Measurements from ENCODE around the gene PTPN4. TPM values are rescaled to one million over a fixed set of nuclear protein-coding genes. Genes with fewer than 3 reads are reported as not detected.
A peak's percentile ranks its signal among the peaks of the same experiment; 100 is the strongest.

Gene PTPN4
- total and polyA plus RNA-seq, 3 donors from 2014 or later = 19.7 to 80.5 (median 58.5) TPM

- WGBS, 2 donors = 72 to 79% methylated on average over 8 of the region's 8 CpGs
- no peaks in the 10 kb centered on the region for H3K36me3 ChIP-seq (ENCODE audit: low read depth, missing control alignments)
- intact Hi-C loops (cut with DNase I; ENCODE audit: low total_unique reads) = no loop called here
Observed at GRCh38 chr2:119730671-119731177, 29.0 kb upstream of the PTPN4 start.

GRCh38 chr2:119731983-119732382, 27.7 kb upstream of the PTPN4 start:
- 61 to 82% methylated on average over 10 to 11 of the region's 11 CpGs for WGBS, 2 donors
- TF ChIP-seq POLR2A (IDR thresholded peaks at IDR 0.05) (no peak), CTCF (IDR thresholded peaks at IDR 0.05) (no peak)
- H3K27me3 ChIP-seq = no peaks in the 10 kb centered on the region
- DNase-seq = peak; percentile 59
- intact Hi-C loops (cut with DNase I; ENCODE audit: low total_unique reads) = no loop called here
- no peak overlapping the region for H3K4me3 ChIP-seq
- no peaks in the 10 kb centered on the region for H3K9me3 ChIP-seq
- H3K4me1 ChIP-seq = peaks cover 22% of the 10 kb centered on the region
- peak overlapping the region; percentile 39 to 64 for H3K27ac ChIP-seq
- no peaks in the 10 kb centered on the region for H3K36me3 ChIP-seq (ENCODE audit: low read depth, missing control alignments)

More at GRCh38 chr2:119730671-119731177, 29.0 kb upstream of the PTPN4 start:
- no peaks in the 10 kb centered on the region for H3K9me3 ChIP-seq
- H3K27me3 ChIP-seq = no peaks in the 10 kb centered on the region
- no peak for DNase-seq
- H3K27ac ChIP-seq = peak overlapping the region in 1 of 2 donors; percentile 64
- no peak for TF ChIP-seq CTCF (IDR thresholded peaks at IDR 0.05)
- no peak for TF ChIP-seq POLR2A (IDR thresholded peaks at IDR 0.05)
- H3K4me1 ChIP-seq = peaks cover 17% of the 10 kb centered on the region
- H3K4me3 ChIP-seq = no peak overlapping the region

DNA sequence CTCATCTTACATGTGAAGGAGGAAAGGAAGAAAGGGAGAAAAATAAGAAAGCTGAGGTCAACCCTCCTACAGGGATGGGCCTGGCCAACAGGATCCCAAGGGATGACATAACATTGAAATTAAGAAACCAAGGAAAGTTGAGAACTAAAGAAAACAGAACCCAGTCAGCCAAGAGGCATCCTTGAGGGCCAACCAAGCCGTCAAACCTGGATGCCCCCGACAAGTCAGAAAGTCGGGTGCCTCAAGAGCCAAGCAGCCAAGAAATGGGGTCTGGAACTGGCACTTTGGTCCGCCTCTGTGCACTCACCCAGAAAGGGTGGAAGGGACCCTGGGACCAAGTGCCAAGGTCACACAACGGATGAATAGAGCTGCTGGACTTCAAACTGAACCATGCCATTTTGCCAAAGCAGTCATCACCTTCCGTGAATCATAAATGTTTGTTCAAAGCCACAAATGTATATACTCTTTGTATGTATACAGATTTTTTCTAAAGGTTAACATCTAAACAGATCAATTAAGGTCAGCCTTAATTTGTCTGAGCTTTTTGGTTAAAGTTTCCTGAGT, 27.0 kb upstream of the PTPN4 start:
- 90 to 93% methylated on average over 6 of the region's 6 CpGs for WGBS, 2 donors
- TF ChIP-seq CTCF (IDR thresholded peaks at IDR 0.05) = no peak
- TF ChIP-seq POLR2A (IDR thresholded peaks at IDR 0.05) = no peak
- no peaks in the 10 kb centered on the region for H3K9me3 ChIP-seq
- H3K4me1 ChIP-seq = peaks cover 22% of the 10 kb centered on the region
- H3K27me3 ChIP-seq = no peaks in the 10 kb centered on the region
- no peak for DNase-seq
- H3K4me3 ChIP-seq = no peak overlapping the region
- no peaks in the 10 kb centered on the region for H3K36me3 ChIP-seq (ENCODE audit: low read depth, missing control alignments)
- intact Hi-C loops (cut with DNase I; ENCODE audit: low total_unique reads) = no loop called here
- peak overlapping the region; percentile 39 to 64 for H3K27ac ChIP-seq

DNA sequence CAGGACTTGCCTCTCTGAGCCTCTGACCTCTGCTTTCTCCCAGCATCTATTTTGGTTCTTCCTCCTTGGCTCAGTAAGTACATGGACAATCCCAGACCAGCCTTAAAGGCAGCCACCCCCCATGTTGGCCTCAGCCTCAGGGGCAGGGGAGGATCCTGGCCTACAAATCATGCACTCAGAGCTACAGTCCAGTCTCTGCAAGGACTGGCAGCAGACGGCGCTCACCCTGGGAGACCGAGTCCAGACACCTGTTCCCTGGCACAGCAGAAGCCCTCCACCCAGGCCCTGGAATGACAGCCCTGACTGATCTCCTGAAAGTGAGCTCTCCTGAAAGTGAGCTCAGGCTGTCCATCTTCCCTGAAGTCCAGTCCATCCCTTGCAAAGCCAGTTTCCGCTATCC, 25.7 kb upstream of the PTPN4 start:
- TF ChIP-seq POLR2A (IDR thresholded peaks at IDR 0.05) = no peak
- no peak for TF ChIP-seq CTCF (IDR thresholded peaks at IDR 0.05)
- H3K27ac ChIP-seq = no peak overlapping the region
- DNase-seq = no peak
- 78 to 87% methylated on average over 4 of the region's 4 CpGs for WGBS, 2 donors
- no peaks in the 10 kb centered on the region for H3K36me3 ChIP-seq (ENCODE audit: low read depth, missing control alignments)
- H3K4me3 ChIP-seq = no peak overlapping the region
- H3K4me1 ChIP-seq = peaks cover 22% of the 10 kb centered on the region
- H3K9me3 ChIP-seq = no peaks in the 10 kb centered on the region
- H3K27me3 ChIP-seq = no peaks in the 10 kb centered on the region
- intact Hi-C loops (cut with DNase I; ENCODE audit: low total_unique reads) = no loop called here

DNA sequence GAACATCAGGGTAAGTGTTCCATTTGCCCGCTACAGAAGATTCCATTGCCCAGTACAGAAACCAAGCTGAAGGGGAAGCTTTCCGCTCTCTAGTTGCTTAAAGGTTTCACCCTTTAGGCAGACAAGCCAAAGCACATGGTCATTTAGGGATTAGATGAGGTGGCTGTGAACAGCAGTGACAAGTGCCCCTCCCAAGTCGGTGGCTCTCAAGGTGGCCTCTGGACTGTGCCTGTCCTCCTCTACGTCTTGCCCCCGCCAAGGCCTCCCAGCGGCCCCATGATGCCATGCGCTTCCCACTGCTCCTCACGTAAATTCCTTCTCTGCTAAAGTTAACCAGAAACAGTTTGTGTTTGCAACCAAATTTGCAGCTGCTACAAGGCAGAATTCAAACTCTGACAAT, 24.2 kb upstream of the PTPN4 start:
- H3K36me3 ChIP-seq (ENCODE audit: low read depth, missing control alignments) = no peaks in the 10 kb centered on the region
- H3K4me3 ChIP-seq = no peak overlapping the region
- no peak for DNase-seq
- intact Hi-C loops (cut with DNase I; ENCODE audit: low total_unique reads) = no loop called here
- no peak for TF ChIP-seq POLR2A (IDR thresholded peaks at IDR 0.05)
- no peak for TF ChIP-seq CTCF (IDR thresholded peaks at IDR 0.05)
- peaks cover 22% of the 10 kb centered on the region for H3K4me1 ChIP-seq
- no peaks in the 10 kb centered on the region for H3K9me3 ChIP-seq
- no peak overlapping the region for H3K27ac ChIP-seq
- H3K27me3 ChIP-seq = no peaks in the 10 kb centered on the region
- WGBS, 2 donors = 92 to 96% methylated on average over 8 of the region's 8 CpGs

All from testis (tissue), 3 donors.